Parathyroid adenoma (tissue), 2 donors: ENCODE measurements around the gene SORT1.
A peak's percentile ranks its signal among the peaks of the same experiment; 100 is the strongest.

ENCODE experiments used
- H2AFZ ChIP-seq: fragments of 300-600 bp; sonication (generic); one replicate; pipeline ENCODE4 v1.7.0; 2017; ENCODE audit warnings: antibody characterized with exemption, mild to moderate bottlenecking
- H3K27ac ChIP-seq: fragments of 300-600 bp; sonication (generic); one replicate; pipeline ENCODE4 v1.7.0; 2017
- H3K27me3 ChIP-seq: fragments of 300-600 bp; sonication (generic); one replicate; pipeline ENCODE4 v1.7.0; 2017; ENCODE audit warnings: low read length; ENCODE audit not compliant: control insufficient read depth, insufficient read depth
- H3K36me3 ChIP-seq: fragments of 300-600 bp; sonication (generic); one replicate; pipeline ENCODE4 v1.7.0; 2017; ENCODE audit warnings: low read length; ENCODE audit not compliant: control insufficient read depth, insufficient read depth
- H3K4me1 ChIP-seq: fragments of 300-600 bp; sonication (generic); one replicate; pipeline ENCODE4 v1.7.0; 2017; ENCODE audit warnings: control low read depth
- H3K4me2 ChIP-seq: fragments of 300-600 bp; sonication (generic); one replicate; pipeline ENCODE4 v1.7.0; 2017; ENCODE audit warnings: low read length
- H3K4me3 ChIP-seq: fragments of 300-600 bp; sonication (generic); one replicate; pipeline ENCODE4 v1.7.0; 2017; ENCODE audit warnings: low read depth, low read length
- H3K79me2 ChIP-seq: fragments of 300-600 bp; sonication (generic); one replicate; pipeline ENCODE4 v1.7.0; 2017; ENCODE audit warnings: control low read depth
- H3K9ac ChIP-seq: fragments of 300-600 bp; sonication (generic); one replicate; pipeline ENCODE4 v1.7.0; 2017; ENCODE audit warnings: mild to moderate bottlenecking
- H3K9me3 ChIP-seq: fragments of 300-600 bp; sonication (generic); one replicate; pipeline ENCODE4 v1.7.0; 2017; ENCODE audit warnings: low read length; ENCODE audit not compliant: control insufficient read depth
- TF ChIP-seq, protein P1 (sequence below): fragments of 300-600 bp; sonication (generic); IDR thresholded peaks from one replicate; pipeline ENCODE4 v1.7.0; 2017; ENCODE audit warnings: antibody characterized with exemption, mild to moderate bottlenecking
- donor health status: primary hyperparathyroidism.

The SORT1 gene

DNA sequence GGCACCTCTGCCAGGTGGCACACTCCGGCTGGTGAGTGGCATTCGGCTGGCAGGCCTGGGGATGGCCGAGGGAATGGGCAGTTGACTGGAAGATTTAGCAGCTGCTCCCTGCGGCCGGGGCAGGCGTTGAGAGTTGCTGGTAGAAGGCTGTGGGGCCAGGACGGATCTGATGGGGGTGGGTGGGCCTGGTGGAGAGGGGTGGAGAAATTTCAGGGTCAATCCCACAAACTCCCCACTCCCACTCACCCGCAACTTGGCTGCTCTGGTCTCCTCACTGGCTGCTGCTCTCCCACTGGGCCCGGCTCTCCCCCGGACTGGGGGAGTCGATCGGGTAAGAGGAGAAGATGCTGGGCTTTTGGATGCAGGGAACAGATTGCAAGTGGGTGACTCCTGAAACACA, 116.9 kb downstream of the SORT1 start:
- Histone ChIP-seq H3K9me3 (no peaks in the 10 kb centered on the region), H3K4me1 (peaks cover 3% of the 10 kb centered on the region), H2AFZ (no peak overlapping the region), H3K27me3 (no peaks in the 10 kb centered on the region), H3K4me3 (no peak overlapping the region), H3K4me2 (no peak overlapping the region), H3K9ac (no peak overlapping the region), H3K79me2 (no peaks in the 10 kb centered on the region), H3K27ac (no peak overlapping the region), H3K36me3 (no peaks in the 10 kb centered on the region)
- TF ChIP-seq, protein P1, sequence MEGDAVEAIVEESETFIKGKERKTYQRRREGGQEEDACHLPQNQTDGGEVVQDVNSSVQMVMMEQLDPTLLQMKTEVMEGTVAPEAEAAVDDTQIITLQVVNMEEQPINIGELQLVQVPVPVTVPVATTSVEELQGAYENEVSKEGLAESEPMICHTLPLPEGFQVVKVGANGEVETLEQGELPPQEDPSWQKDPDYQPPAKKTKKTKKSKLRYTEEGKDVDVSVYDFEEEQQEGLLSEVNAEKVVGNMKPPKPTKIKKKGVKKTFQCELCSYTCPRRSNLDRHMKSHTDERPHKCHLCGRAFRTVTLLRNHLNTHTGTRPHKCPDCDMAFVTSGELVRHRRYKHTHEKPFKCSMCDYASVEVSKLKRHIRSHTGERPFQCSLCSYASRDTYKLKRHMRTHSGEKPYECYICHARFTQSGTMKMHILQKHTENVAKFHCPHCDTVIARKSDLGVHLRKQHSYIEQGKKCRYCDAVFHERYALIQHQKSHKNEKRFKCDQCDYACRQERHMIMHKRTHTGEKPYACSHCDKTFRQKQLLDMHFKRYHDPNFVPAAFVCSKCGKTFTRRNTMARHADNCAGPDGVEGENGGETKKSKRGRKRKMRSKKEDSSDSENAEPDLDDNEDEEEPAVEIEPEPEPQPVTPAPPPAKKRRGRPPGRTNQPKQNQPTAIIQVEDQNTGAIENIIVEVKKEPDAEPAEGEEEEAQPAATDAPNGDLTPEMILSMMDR, result no peak

DNA sequence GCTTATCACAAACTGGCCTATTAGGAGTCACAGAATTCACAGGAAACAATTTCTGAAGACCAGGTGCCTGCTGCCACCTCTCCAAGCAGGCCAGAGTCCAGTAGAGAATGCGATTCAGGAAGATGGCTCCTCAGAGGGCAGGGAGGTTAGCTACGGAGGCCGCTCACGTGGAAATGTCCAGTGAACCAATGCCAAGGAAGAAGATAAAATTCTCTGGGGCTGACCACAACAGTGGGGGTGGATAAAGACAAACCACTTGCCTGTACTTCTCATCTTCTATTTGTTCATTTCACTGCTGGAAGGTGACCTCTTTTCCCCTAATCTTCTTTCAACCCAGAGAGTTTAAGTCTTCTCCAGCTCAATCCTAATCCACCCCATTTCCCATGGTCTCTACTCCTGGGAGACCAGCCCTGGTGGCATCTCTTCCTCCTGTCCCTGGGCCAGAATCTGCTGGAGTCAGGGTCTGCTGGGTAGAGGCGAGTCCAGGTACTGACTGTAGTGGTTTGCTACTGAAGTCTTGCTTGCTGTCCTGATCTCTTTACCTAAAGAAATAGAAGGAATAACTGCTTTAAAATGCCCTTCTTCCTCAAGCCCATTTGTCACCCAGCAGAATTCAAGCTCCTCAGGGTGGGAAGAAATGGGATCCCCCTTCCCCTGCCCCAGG, 118.0 kb downstream of the SORT1 start:
- Histone ChIP-seq H3K4me1 (peaks cover 3% of the 10 kb centered on the region), H3K9ac (no peak overlapping the region), H3K27ac (no peak overlapping the region), H3K79me2 (no peaks in the 10 kb centered on the region), H3K9me3 (no peaks in the 10 kb centered on the region), H3K4me3 (no peak overlapping the region), H3K36me3 (no peaks in the 10 kb centered on the region), H3K27me3 (no peaks in the 10 kb centered on the region), H2AFZ (no peak overlapping the region), H3K4me2 (no peak overlapping the region)
- TF ChIP-seq, protein P1, result no peak

DNA sequence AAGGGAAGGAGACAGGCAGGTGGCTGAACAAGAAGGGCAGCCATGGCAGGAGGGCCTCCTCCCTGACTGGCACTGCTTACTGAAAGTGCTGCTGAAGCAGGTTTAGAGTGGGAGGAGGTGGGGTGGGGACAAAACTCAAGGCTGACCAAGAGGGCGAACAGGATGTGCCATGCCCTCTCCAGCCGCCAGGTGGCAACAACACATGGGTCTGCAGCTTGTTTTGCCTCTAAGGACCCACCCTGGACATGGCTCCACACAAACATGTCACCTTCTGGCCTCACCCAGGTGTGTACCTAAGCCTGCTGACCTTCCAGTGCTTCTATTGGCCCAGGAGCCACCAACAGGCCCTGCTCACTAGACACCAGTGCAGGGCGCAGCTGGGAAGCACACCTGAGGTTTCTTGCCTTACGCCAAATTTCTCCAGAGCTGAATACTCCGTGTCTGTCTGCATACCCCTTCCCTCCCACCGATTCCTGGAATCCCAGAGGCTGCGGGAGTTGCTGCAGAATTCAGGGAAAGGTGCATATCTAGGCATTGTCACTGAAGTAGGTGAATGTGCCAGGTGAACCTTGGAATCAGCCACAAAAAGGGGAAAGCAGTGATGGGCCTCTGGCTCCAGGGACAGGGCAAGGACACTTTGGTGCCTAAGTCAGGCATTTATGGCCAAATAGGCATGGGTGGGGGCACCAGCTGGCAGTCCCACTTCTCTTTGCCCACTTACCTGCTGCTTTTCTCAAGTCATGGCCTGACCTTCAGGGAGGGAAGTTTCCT, 120.1 kb downstream of the SORT1 start:
- H2AFZ ChIP-seq, result peak overlapping the region; percentile 77
- H3K4me1 ChIP-seq, result peaks cover 3% of the 10 kb centered on the region
- no peaks in the 10 kb centered on the region for H3K27me3 ChIP-seq
- H3K79me2 ChIP-seq, result no peaks in the 10 kb centered on the region
- H3K36me3 ChIP-seq, result no peaks in the 10 kb centered on the region
- no peaks in the 10 kb centered on the region for H3K9me3 ChIP-seq
- H3K9ac ChIP-seq, result no peak overlapping the region
- H3K4me3 ChIP-seq, result no peak overlapping the region
- TF ChIP-seq, protein P1, result peak; percentile 77
- H3K27ac ChIP-seq, result no peak overlapping the region
- H3K4me2 ChIP-seq, result no peak overlapping the region

DNA sequence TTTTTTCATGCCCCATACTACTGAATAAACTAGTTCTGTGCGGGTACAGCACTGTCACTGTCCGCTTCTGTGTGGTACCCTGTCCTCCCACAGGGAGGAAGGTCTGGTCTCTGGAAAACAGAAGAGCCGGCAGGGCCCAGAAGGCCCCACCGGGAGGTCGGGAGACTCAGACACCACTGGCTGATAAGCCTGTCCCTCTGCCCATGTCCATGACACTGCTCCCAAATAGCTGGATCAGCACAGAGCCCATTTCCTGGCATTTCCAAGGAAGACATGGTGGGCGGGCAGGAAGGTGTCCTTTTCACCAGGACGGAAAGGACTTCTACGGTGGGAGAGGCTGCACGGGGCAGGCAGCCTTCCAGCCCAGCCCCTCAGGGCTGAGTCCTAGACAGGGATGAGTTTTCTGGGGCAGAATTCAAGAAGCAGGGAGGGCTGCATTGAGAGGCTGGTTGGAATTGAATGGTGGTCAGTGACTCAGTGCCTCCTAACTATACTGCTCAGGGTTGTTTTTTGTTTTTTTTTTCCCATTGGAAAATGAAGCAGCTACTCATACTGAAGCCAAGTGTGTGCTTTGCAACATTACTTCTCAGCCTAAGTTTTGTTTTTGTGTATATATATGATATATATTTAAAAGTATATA, 121.9 kb downstream of the SORT1 start:
- peaks cover 3% of the 10 kb centered on the region for H3K4me1 ChIP-seq
- TF ChIP-seq, protein P1, result no peak
- H3K27ac ChIP-seq, result no peak overlapping the region

More for the DNA sequence above, 121.9 kb downstream of the SORT1 start:
- Histone ChIP-seq H2AFZ (no peak overlapping the region), H3K4me3 (no peak overlapping the region), H3K9ac (no peak overlapping the region), H3K9me3 (no peaks in the 10 kb centered on the region), H3K79me2 (no peaks in the 10 kb centered on the region), H3K4me2 (no peak overlapping the region), H3K27me3 (no peaks in the 10 kb centered on the region), H3K36me3 (no peaks in the 10 kb centered on the region)
